ENCODE data around the gene GUCA1A.
"Not testable (repeated sequence)": the region's sequence is repeated elsewhere in the genome, so short reads cannot be mapped to it uniquely, and the experiment has no call there.

GUCA1A gene

GRCh38 chr6:42138630-42139619 is 34.2 kb upstream of the GUCA1A start:
- Mint-ChIP-seq H3K9me3 (no peaks in the 10 kb centered on the region), H3K4me1 (peaks cover 7% of the 10 kb centered on the region), H3K27me3 (peaks cover 59% of the 10 kb centered on the region), H3K4me3 (no peak overlapping the region), H3K27ac (no peak overlapping the region), H3K36me3 (no peaks in the 10 kb centered on the region)
- CTCF ChIA-PET = interaction anchor here (0.7 kb wide), 1 partner anchor 34 kb away, joined by 4 read pairs; no protein-coding TSS in a partner anchor
- DNase-seq = no peak

GRCh38 chr6:42140032-42140431 is 33.1 kb upstream of the GUCA1A start:
- Mint-ChIP-seq H3K9me3 (no peaks in the 10 kb centered on the region), H3K36me3 (no peaks in the 10 kb centered on the region), H3K4me3 (no peak overlapping the region), H3K27ac (no peak overlapping the region), H3K4me1 (peaks cover 7% of the 10 kb centered on the region), H3K27me3 (peaks cover 62% of the 10 kb centered on the region)
- no peak for DNase-seq
- CTCF ChIA-PET = no interaction called here

GRCh38 chr6:42140756-42141602 is 32.2 kb upstream of the GUCA1A start:
- Mint-ChIP-seq H3K4me1 (peaks cover 7% of the 10 kb centered on the region), H3K9me3 (no peaks in the 10 kb centered on the region), H3K27me3 (peaks cover 64% of the 10 kb centered on the region), H3K27ac (no peak overlapping the region), H3K36me3 (no peaks in the 10 kb centered on the region), H3K4me3 (no peak overlapping the region)
- CTCF ChIA-PET = no interaction called here
- DNase-seq = no peak

GRCh38 chr6:42141603-42142117 is 31.5 kb upstream of the GUCA1A start:
- peaks cover 4% of the 10 kb centered on the region for H3K4me1 Mint-ChIP-seq
- no peak for DNase-seq
- no peak overlapping the region for H3K4me3 Mint-ChIP-seq
- no peaks in the 10 kb centered on the region for H3K36me3 Mint-ChIP-seq
- H3K9me3 Mint-ChIP-seq = no peaks in the 10 kb centered on the region
- CTCF ChIA-PET = no interaction called here
- peaks cover 62% of the 10 kb centered on the region for H3K27me3 Mint-ChIP-seq
- H3K27ac Mint-ChIP-seq = no peak overlapping the region

GRCh38 chr6:42142118-42142835 is 30.9 kb upstream of the GUCA1A start, which contains the start of gene C6orf132:
Gene C6orf132 (minus strand): TSS chr6:42142620. CDS start chr6:42142444, 176 bp downstream.
- Mint-ChIP-seq H3K27ac (no peak within 1 kb of the TSS), H3K9me3 (no peaks in the 10 kb centered on the region), H3K36me3 (no peaks in the 10 kb centered on the region), H3K4me1 (peaks cover 4% of the 10 kb centered on the region), H3K27me3 (peaks cover 62% of the 10 kb centered on the region), H3K4me3 (no peak within 1 kb of the TSS)
- CTCF ChIA-PET = no interaction called here
- DNase-seq = no peak

DNA sequence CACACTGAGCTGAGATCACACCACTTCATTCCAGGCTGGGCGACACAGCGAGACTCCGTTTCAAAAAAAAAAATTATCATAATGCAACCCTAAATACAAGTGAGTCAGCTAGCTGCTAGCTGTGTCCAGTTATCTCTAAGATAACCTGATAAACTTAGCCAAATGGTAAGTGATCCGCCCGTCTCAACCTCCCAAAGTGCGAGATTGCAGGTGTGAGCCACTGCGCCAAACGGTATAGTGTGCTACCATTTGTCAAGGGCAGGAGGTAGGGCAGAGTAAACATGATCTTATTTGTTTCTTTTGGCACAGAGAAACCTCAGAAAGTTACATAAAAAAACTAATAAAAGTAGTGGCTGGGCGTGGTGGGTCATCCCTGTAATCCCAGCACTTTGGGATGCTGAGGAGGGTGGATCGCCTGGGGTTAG is 26.0 kb upstream of the GUCA1A start:
- Mint-ChIP-seq H3K36me3 (no peaks in the 10 kb centered on the region), H3K27me3 (peaks cover 52% of the 10 kb centered on the region), H3K4me1 (peaks cover 4% of the 10 kb centered on the region), H3K4me3 (no peak overlapping the region), H3K27ac (no peak overlapping the region), H3K9me3 (no peaks in the 10 kb centered on the region)
- CTCF ChIA-PET = no interaction called here
- no peak for DNase-seq

- no peaks in the 10 kb centered on the region for H3K36me3 Mint-ChIP-seq
- peaks cover 44% of the 10 kb centered on the region for H3K27me3 Mint-ChIP-seq
- no peaks in the 10 kb centered on the region for H3K9me3 Mint-ChIP-seq
- no peaks in the 10 kb centered on the region for H3K4me1 Mint-ChIP-seq
- CTCF ChIA-PET = no interaction called here
- no peak for DNase-seq
- H3K27ac Mint-ChIP-seq = no peak overlapping the region
- no peak overlapping the region for H3K4me3 Mint-ChIP-seq
Observed at GRCh38 chr6:42148058-42148457, 25.1 kb upstream of the GUCA1A start.

DNA sequence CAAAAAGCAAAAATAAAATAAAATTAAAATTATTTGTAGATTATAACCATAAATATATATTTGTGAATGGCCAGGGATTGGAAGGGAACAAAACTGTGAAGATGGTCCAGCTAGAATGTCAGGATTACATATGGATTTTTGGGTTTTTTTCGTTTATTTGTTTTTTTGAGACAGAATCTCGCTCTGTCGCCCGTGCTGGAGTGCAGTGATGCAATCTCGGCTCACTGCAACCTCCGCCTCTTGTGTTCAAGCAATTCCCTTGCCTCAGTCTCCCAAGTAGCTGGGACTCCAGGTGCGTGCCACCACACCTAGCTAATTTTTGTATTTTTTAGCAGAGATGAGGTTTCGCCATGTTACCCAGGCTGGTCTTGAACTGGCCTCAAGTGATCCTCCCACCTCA is 22.9 kb upstream of the GUCA1A start:
- H3K36me3 Mint-ChIP-seq = no peaks in the 10 kb centered on the region
- H3K9me3 Mint-ChIP-seq = no peaks in the 10 kb centered on the region
- no peak overlapping the region for H3K4me3 Mint-ChIP-seq
- no peaks in the 10 kb centered on the region for H3K4me1 Mint-ChIP-seq
- CTCF ChIA-PET = no interaction called here
- DNase-seq = no peak
- H3K27ac Mint-ChIP-seq = no peak overlapping the region
- peaks cover 41% of the 10 kb centered on the region for H3K27me3 Mint-ChIP-seq

GRCh38 chr6:42152024-42152423 is 21.1 kb upstream of the GUCA1A start:
- Mint-ChIP-seq H3K9me3 (no peaks in the 10 kb centered on the region), H3K27me3 (peaks cover 43% of the 10 kb centered on the region), H3K4me3 (no peak overlapping the region), H3K4me1 (no peaks in the 10 kb centered on the region), H3K27ac (no peak overlapping the region), H3K36me3 (no peaks in the 10 kb centered on the region)
- CTCF ChIA-PET = interaction anchor here (1.4 kb wide), 1 partner anchor 48 kb away, joined by 3 read pairs; no protein-coding TSS in a partner anchor
- no peak for DNase-seq

- DNase-seq, CTCF ChIA-PET, H3K4me1 Mint-ChIP-seq, H3K9me3 Mint-ChIP-seq, H3K4me3 Mint-ChIP-seq, H3K36me3 Mint-ChIP-seq, H3K27ac Mint-ChIP-seq: not testable (repeated sequence)
- peaks cover 45% of the 10 kb centered on the region for H3K27me3 Mint-ChIP-seq
Observed at GRCh38 chr6:42152528-42153213, 20.5 kb upstream of the GUCA1A start.

- Mint-ChIP-seq H3K36me3 (no peaks in the 10 kb centered on the region), H3K27me3 (peaks cover 40% of the 10 kb centered on the region), H3K27ac (no peak overlapping the region), H3K9me3 (no peaks in the 10 kb centered on the region), H3K4me3 (no peak overlapping the region), H3K4me1 (no peaks in the 10 kb centered on the region)
- CTCF ChIA-PET = no interaction called here
- DNase-seq = no peak
Observed at GRCh38 chr6:42153921-42154320, 19.2 kb upstream of the GUCA1A start.

DNA sequence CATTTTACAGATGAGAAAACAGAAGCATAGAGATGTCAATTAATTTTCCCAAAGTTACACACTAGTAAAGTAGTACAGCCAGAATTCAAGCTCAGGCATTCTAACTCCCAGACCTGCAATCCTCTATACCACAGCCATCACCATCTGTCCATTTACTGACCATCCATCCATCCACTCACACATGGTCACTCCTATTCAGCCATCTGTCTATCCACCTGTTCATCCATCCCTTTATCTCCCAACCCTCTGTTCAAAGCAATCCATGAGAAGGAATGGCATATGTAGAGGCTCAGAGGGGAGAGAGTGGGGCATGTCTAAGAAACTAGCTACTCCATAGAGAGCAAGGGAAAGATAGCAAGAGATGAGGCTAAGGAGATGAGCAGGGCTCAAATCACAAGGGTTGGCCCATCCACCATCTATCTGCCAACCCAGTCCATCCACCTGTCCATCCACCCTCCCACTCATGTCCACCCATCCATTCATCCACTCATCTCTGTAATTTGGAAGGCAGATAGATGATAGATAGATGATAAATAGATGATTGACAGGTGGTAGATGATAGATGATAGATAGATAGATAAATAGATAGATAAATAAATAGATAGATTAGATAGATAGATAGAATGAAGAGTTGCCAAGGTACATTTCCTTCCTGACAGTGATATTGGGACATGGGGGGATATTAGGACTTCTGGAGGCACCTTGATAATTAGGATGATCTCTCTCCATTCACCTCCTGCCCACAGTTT is 18.5 kb upstream of the GUCA1A start:
- no peaks in the 10 kb centered on the region for H3K4me1 Mint-ChIP-seq
- no peaks in the 10 kb centered on the region for H3K9me3 Mint-ChIP-seq
- CTCF ChIA-PET = interaction anchor here (0.7 kb wide), 1 partner anchor 134 kb away, joined by 3 read pairs; no protein-coding TSS in a partner anchor
- no peak for DNase-seq
- H3K4me3 Mint-ChIP-seq = no peak overlapping the region
- H3K27ac Mint-ChIP-seq = no peak overlapping the region
- H3K27me3 Mint-ChIP-seq = peaks cover 36% of the 10 kb centered on the region
- no peaks in the 10 kb centered on the region for H3K36me3 Mint-ChIP-seq

- no peak overlapping the region for H3K4me3 Mint-ChIP-seq
- no peak for DNase-seq
- H3K36me3 Mint-ChIP-seq = no peaks in the 10 kb centered on the region
- CTCF ChIA-PET = interaction anchor here (0.7 to 1.9 kb wide), 2 partner anchors 51 to 134 kb away, joined by 3 to 4 read pairs; no protein-coding TSS in a partner anchor
- peaks cover 41% of the 10 kb centered on the region for H3K27me3 Mint-ChIP-seq
- H3K4me1 Mint-ChIP-seq = no peaks in the 10 kb centered on the region
- H3K27ac Mint-ChIP-seq = no peak overlapping the region
- H3K9me3 Mint-ChIP-seq = no peaks in the 10 kb centered on the region
Observed at GRCh38 chr6:42155293-42155692, 17.9 kb upstream of the GUCA1A start.
